ENCODE measurements around the gene C3orf33.

Gene C3orf33

GRCh38 chr3:155741603-155742002, 64.5 kb downstream of the C3orf33 start:
- DNase-seq (ENCODE audit: low read depth): no peak
- H3K4me3 ChIP-seq (replicated peaks; ENCODE audit: low read depth, low read length): no peak overlapping the region
- no peak for TF ChIP-seq CTCF (IDR thresholded peaks at IDR 0.05; ENCODE audit: low read length, missing control alignments)

GRCh38 chr3:155741101-155741500, 65.0 kb downstream of the C3orf33 start:
- no peak for DNase-seq (ENCODE audit: low read depth)
- TF ChIP-seq CTCF (IDR thresholded peaks at IDR 0.05; ENCODE audit: low read length, missing control alignments): no peak

GRCh38 chr3:155739154-155739553, 66.9 kb downstream of the C3orf33 start:
- no peak for TF ChIP-seq CTCF (IDR thresholded peaks at IDR 0.05; ENCODE audit: low read length, missing control alignments)
- no peak for DNase-seq (ENCODE audit: low read depth)
- H3K4me3 ChIP-seq (replicated peaks; ENCODE audit: low read depth, low read length): no peak overlapping the region

More at GRCh38 chr3:155741101-155741500, 65.0 kb downstream of the C3orf33 start:
- H3K4me3 ChIP-seq (replicated peaks; ENCODE audit: low read depth, low read length): no peak overlapping the region

GRCh38 chr3:155738580-155739076, 67.5 kb downstream of the C3orf33 start:
- TF ChIP-seq CTCF (IDR thresholded peaks at IDR 0.05; ENCODE audit: low read length, missing control alignments): no peak
- DNase-seq (ENCODE audit: low read depth): no peak
- no peak overlapping the region for H3K4me3 ChIP-seq (replicated peaks; ENCODE audit: low read depth, low read length)

GRCh38 chr3:155737844-155738460, 68.1 kb downstream of the C3orf33 start:
- DNase-seq (ENCODE audit: low read depth): no peak
- H3K4me3 ChIP-seq (replicated peaks; ENCODE audit: low read depth, low read length): no peak overlapping the region
- TF ChIP-seq CTCF (IDR thresholded peaks at IDR 0.05; ENCODE audit: low read length, missing control alignments): no peak

- no peak for DNase-seq (ENCODE audit: low read depth)
- TF ChIP-seq CTCF (IDR thresholded peaks at IDR 0.05; ENCODE audit: low read length, missing control alignments): no peak
- no peak overlapping the region for H3K4me3 ChIP-seq (replicated peaks; ENCODE audit: low read depth, low read length)
Observed at GRCh38 chr3:155736381-155736780, 69.7 kb downstream of the C3orf33 start.

- H3K4me3 ChIP-seq (replicated peaks; ENCODE audit: low read depth, low read length): no peak overlapping the region
- TF ChIP-seq CTCF (IDR thresholded peaks at IDR 0.05; ENCODE audit: low read length, missing control alignments): no peak
- no peak for DNase-seq (ENCODE audit: low read depth)
Observed at GRCh38 chr3:155730843-155731242, 75.2 kb downstream of the C3orf33 start.

Data from fibroblast of pulmonary artery (primary cell).